Activated T-helper 2 cell treated with anti-CD3 and anti-CD28 coated beads, Interferon-gamma antibody, Interleukin-2, Interleukin-4, amounts not matched to agents 10 μg/mL and 5 μg/mL and 100 μg/mL, durations not matched to agents 14 hours and 24 hours and 36 hours (primary cell): ENCODE results near the gene ZC3H4. TPM values are rescaled to one million over a fixed set of nuclear protein-coding genes. Genes with fewer than 3 reads are reported as not detected.
"Not testable (repeated sequence)": the region's sequence is repeated elsewhere in the genome, so short reads cannot be mapped to it uniquely, and the experiment has no call there.

ENCODE experiments used
- DNase-seq: peaks from one replicate; pipeline ENCODE4 v3.0.0; 2021; ENCODE audit warnings: low spot score
- H3K27ac Mint-ChIP-seq: one replicate; pipeline ENCODE4 v1.8.0; 2021; ENCODE audit warnings: mixed read lengths
- H3K27me3 Mint-ChIP-seq: one replicate; pipeline ENCODE4 v1.8.0; 2021; ENCODE audit warnings: low read depth, mixed read lengths
- H3K36me3 Mint-ChIP-seq: one replicate; pipeline ENCODE4 v1.8.0; 2021; ENCODE audit warnings: low read depth, mixed read lengths
- H3K4me1 Mint-ChIP-seq: one replicate; pipeline ENCODE4 v1.8.0; 2021; ENCODE audit warnings: low read depth, mixed read lengths
- H3K4me3 Mint-ChIP-seq: one replicate; pipeline ENCODE4 v1.8.0; 2021; ENCODE audit warnings: low read depth, mild to moderate bottlenecking, moderate library complexity, mixed read lengths
- H3K9me3 Mint-ChIP-seq: one replicate; pipeline ENCODE4 v1.8.0; 2021; ENCODE audit warnings: mixed read lengths
- intact Hi-C: fragments of 100-400 bp; cut with micrococcal nuclease; formaldehyde crosslinking; loops from one replicate; pipeline ENCODE4 v1.15.1; 2023
- total RNA-seq: library from RNA; stranded (reverse); gene quantifications from 2 replicates; pipeline ENCODE4 v1.2.3, GENCODE V29; 2022

The ZC3H4 gene
- total RNA-seq, 1 donor from 2014 or later, result 104 TPM

- Mint-ChIP-seq H3K9me3 (no peaks in the 10 kb centered on the region), H3K27ac (no peak overlapping the region), H3K36me3 (peaks cover 75% of the 10 kb centered on the region), H3K4me3 (no peak overlapping the region), H3K4me1 (no peaks in the 10 kb centered on the region), H3K27me3 (no peaks in the 10 kb centered on the region)
- intact Hi-C loops, result no loop called here
- DNase-seq, result no peak
Measured at GRCh38 chr19:47082493-47082892, 31.1 kb downstream of the ZC3H4 start.

DNA sequence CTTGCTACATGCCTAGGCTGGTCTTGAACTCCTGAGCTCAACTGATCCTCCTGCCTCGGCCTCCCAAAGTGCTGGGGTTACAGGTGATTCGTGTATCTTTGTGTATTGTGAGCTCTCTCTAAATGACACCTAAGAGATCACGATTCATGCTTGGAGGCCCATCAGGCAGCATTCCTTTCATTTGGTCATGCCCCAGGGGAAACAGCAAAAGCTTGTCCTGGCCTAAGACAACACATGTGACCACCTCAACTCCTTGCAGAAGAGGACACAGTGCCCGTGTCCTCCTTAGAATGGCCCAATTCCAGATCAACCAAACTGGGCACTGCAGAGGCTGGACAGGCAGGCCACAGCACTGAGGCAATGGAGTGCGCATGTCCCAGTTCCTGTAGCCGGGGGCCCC lies 32.5 kb downstream of the ZC3H4 start:
- Mint-ChIP-seq H3K36me3 (peaks cover 69% of the 10 kb centered on the region), H3K4me3 (no peak overlapping the region), H3K4me1 (no peaks in the 10 kb centered on the region), H3K27ac (no peak overlapping the region), H3K27me3 (no peaks in the 10 kb centered on the region), H3K9me3 (no peaks in the 10 kb centered on the region)
- intact Hi-C loops, result no loop called here
- no peak for DNase-seq

DNA sequence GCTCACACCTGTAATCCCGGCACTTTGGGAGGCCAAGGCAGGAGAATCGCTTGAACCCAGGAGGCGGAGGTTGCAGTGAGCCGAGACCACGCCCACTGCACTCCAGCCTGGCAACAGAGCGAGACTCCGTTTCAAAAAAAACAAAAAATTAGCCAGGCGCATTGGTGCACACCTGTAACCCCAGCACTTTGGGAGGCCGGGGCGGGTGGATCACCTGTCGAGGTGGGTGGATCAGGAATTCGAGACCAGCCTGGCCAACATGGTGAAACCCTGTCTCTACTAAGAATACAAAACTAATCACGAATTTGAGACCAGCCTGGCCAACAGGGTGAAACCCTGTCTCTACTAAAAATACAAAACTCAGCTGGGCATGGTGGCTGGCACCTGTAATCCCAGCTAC lies 35.2 kb downstream of the ZC3H4 start:
- intact Hi-C loops, H3K9me3 Mint-ChIP-seq, H3K27me3 Mint-ChIP-seq, H3K4me1 Mint-ChIP-seq, H3K4me3 Mint-ChIP-seq, DNase-seq, H3K27ac Mint-ChIP-seq: not testable (repeated sequence)
- H3K36me3 Mint-ChIP-seq, result peaks cover 64% of the 10 kb centered on the region

GRCh38 chr19:47075941-47076340 lies 37.6 kb downstream of the ZC3H4 start:
- Mint-ChIP-seq H3K27ac (no peak overlapping the region), H3K4me1 (no peaks in the 10 kb centered on the region), H3K4me3 (no peak overlapping the region), H3K9me3 (no peaks in the 10 kb centered on the region), H3K27me3 (no peaks in the 10 kb centered on the region), H3K36me3 (peaks cover 59% of the 10 kb centered on the region)
- DNase-seq, result no peak
- intact Hi-C loops, result no loop called here

GRCh38 chr19:47075179-47075810 lies 38.3 kb downstream of the ZC3H4 start:
- H3K4me3 Mint-ChIP-seq, result no peak overlapping the region
- no peaks in the 10 kb centered on the region for H3K4me1 Mint-ChIP-seq
- H3K27ac Mint-ChIP-seq, result no peak overlapping the region
- H3K27me3 Mint-ChIP-seq, result no peaks in the 10 kb centered on the region
- H3K9me3 Mint-ChIP-seq, result no peaks in the 10 kb centered on the region
- intact Hi-C loops, result no loop called here
- H3K36me3 Mint-ChIP-seq, result peaks cover 61% of the 10 kb centered on the region
- DNase-seq, result no peak

DNA sequence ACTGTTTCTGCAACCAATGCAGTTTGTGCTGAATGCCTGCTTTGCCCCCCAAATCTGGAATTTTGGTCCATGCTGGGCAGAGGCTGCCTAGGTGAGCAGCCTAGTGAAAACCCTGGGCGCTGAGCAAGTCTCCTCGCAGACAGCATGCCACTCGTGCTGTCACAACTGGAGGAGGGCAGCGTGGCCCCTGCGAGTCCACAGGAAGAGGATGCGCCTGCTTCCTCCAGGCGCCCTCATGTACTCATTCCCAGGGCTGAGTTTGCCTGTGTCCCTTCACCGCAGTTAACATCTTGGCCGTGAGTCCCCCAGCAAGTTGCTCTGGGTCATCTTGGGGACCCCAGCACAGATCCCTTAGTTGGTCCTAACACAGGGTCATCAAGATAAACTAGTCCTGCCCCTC lies 39.0 kb downstream of the ZC3H4 start:
- H3K27me3 Mint-ChIP-seq, result no peaks in the 10 kb centered on the region
- H3K9me3 Mint-ChIP-seq, result no peaks in the 10 kb centered on the region
- no peak overlapping the region for H3K27ac Mint-ChIP-seq
- no peak for DNase-seq
- intact Hi-C loops, result no loop called here
- peaks cover 65% of the 10 kb centered on the region for H3K36me3 Mint-ChIP-seq
- no peak overlapping the region for H3K4me3 Mint-ChIP-seq
- H3K4me1 Mint-ChIP-seq, result no peaks in the 10 kb centered on the region

DNA sequence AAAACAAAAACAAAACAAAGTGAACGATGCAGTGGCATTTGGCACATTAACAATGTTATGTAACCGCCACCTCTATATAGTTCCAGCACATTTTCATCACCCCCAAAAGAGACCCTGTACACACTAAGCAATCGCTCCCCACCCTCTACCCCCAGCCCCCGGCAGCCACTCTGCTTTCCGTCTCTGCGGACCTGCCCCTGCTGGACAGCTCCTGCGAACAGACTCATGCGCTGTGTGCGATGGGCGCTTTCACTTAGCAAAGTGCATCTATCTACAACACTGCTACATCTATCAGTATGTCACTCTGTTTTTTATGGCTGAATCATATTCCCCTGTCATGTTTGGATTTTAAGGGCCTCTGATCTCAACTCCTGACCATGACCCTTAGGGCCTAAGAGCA lies 40.0 kb downstream of the ZC3H4 start:
- no peaks in the 10 kb centered on the region for H3K4me1 Mint-ChIP-seq
- H3K27me3 Mint-ChIP-seq, result no peaks in the 10 kb centered on the region
- no peak for DNase-seq
- peaks cover 66% of the 10 kb centered on the region for H3K36me3 Mint-ChIP-seq
- H3K27ac Mint-ChIP-seq, result no peak overlapping the region
- H3K4me3 Mint-ChIP-seq, result no peak overlapping the region
- H3K9me3 Mint-ChIP-seq, result no peaks in the 10 kb centered on the region
- intact Hi-C loops, result no loop called here

DNA sequence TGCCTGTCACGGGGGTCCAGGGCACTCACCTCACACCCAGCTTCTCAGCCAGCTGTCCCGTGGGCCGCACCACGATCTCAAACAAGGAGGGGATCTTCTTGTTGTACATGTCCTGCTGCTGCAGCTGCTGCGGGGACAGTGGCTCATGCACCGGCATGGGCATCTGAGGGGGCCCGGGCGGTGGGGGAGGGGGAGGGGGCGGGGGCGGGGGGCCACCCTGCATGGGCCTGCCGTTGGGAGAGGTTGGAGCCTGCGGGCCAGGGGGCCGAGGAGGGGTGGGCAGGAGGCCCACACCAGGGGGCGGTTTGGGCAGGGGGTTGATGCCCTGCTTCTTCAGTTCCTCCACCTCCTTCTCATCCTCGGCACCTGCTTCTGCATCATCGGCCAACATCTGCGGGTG lies 41.3 kb downstream of the ZC3H4 start:
- H3K9me3 Mint-ChIP-seq, result no peaks in the 10 kb centered on the region
- intact Hi-C loops, result no loop called here
- H3K27me3 Mint-ChIP-seq, result no peaks in the 10 kb centered on the region
- H3K4me1 Mint-ChIP-seq, result no peaks in the 10 kb centered on the region
- H3K27ac Mint-ChIP-seq, result no peak overlapping the region
- no peak for DNase-seq
- H3K36me3 Mint-ChIP-seq, result peaks cover 67% of the 10 kb centered on the region
- H3K4me3 Mint-ChIP-seq, result no peak overlapping the region

DNA sequence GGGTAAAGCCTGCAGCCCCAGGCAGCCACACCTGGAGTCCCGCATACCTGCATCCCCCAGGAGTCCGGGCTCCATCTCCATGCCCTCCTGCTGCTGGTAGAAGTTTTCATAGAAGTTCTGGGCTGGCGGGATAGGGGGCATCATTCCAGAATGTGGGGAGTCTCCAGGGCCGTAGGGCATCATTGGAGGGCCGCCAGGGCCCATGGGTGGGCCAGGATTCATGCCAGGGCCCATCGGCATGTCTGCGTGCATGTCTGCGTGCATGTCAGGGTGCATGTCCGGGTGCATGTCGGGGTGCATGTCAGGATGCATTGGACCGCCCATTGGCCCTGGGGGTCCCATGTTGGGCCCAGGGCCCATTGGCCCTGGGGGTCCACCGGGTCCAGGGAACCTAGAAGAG lies 41.8 kb downstream of the ZC3H4 start:
- intact Hi-C loops, result no loop called here
- H3K4me1 Mint-ChIP-seq, result no peaks in the 10 kb centered on the region
- no peaks in the 10 kb centered on the region for H3K9me3 Mint-ChIP-seq
- DNase-seq, result no peak
- H3K27me3 Mint-ChIP-seq, result no peaks in the 10 kb centered on the region
- H3K4me3 Mint-ChIP-seq, result no peak overlapping the region
- H3K27ac Mint-ChIP-seq, result no peak overlapping the region
- H3K36me3 Mint-ChIP-seq, result peaks cover 65% of the 10 kb centered on the region

DNA sequence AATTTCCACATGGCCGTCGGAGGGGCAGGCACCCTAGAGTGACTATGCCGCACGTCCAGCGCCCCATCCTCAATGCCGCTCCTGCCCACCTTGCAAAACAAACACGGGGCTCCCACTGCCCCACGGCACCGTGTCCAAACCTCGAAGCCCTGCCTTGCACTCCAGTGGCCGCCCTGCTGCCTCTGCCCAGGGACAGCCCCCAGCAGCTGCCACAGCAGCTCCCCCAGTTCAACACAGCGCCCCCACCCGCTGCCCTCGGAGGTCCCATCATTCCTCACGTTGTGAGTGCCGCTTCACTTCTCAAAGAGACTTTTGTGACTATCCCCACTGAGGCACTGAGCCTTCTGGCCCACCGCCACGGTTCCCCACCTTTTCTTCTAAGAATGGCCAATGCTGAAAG lies 42.8 kb downstream of the ZC3H4 start:
- H3K36me3 Mint-ChIP-seq, result peaks cover 63% of the 10 kb centered on the region
- no peaks in the 10 kb centered on the region for H3K9me3 Mint-ChIP-seq
- no peak overlapping the region for H3K27ac Mint-ChIP-seq

DNA sequence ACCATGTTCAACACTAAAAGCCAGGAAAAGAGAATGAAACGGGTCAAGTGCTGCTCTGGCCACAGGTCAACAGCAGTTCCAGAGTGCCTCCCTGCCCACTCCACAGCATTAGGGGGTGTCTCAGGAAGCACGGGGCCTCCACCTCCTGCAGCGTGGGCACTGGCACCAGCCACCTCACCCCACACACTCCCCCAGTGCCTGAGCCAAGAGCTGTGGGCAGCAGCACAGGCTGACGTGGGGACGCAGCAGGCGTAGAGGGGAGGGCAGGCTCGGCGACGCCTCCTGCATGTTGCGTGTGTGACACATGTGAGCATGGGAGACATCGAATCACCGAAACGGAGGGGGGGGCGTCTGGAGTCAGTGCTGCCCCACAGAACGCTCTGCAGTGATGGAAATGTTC lies 43.8 kb downstream of the ZC3H4 start:
- Mint-ChIP-seq H3K9me3 (no peaks in the 10 kb centered on the region), H3K36me3 (peaks cover 65% of the 10 kb centered on the region), H3K27ac (no peak overlapping the region), H3K27me3 (no peaks in the 10 kb centered on the region), H3K4me1 (no peaks in the 10 kb centered on the region), H3K4me3 (no peak overlapping the region)
- intact Hi-C loops, result loop anchor here (5.0 kb wide), 1 partner anchor 57 kb away; no protein-coding TSS in a partner anchor
- DNase-seq, result no peak

More for the DNA sequence above, 42.8 kb downstream of the ZC3H4 start:
- no peak for DNase-seq
- intact Hi-C loops, result no loop called here
- Mint-ChIP-seq H3K27me3 (no peaks in the 10 kb centered on the region), H3K4me3 (no peak overlapping the region), H3K4me1 (no peaks in the 10 kb centered on the region)

DNA sequence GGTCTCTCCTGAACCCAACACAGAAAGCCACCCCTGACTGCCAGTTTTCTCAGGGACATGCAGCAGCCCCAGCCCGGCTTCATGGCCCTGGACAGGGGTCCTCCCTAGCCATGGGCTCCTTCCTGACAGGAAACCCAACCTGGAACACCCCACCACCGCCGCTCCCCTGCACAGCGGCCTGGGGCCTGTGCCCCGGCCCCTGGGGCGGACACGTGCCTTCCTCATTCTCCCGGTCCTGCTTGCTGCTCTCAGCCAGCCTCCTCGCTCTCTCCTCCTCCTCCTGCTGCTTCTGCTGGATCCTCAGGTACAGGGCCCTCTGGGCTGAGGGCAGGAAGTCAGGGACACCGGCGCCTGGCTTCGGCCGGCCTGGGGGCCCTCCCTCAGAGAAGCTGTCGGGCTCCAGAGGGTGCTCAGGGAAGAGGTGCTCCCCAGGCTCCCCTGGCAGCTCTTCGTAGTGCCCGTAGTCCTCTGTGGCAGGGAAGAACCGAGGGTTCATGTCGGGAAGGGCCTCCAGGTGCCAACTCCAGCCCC lies 44.6 kb downstream of the ZC3H4 start:
- intact Hi-C loops, result loop anchor here (5.0 kb wide), 1 partner anchor 57 kb away; no protein-coding TSS in a partner anchor
- no peak overlapping the region for H3K27ac Mint-ChIP-seq
- H3K27me3 Mint-ChIP-seq, result no peaks in the 10 kb centered on the region
- H3K4me1 Mint-ChIP-seq, result no peaks in the 10 kb centered on the region
- no peak overlapping the region for H3K4me3 Mint-ChIP-seq
- H3K9me3 Mint-ChIP-seq, result no peaks in the 10 kb centered on the region
- no peak for DNase-seq
- peaks cover 68% of the 10 kb centered on the region for H3K36me3 Mint-ChIP-seq

DNA sequence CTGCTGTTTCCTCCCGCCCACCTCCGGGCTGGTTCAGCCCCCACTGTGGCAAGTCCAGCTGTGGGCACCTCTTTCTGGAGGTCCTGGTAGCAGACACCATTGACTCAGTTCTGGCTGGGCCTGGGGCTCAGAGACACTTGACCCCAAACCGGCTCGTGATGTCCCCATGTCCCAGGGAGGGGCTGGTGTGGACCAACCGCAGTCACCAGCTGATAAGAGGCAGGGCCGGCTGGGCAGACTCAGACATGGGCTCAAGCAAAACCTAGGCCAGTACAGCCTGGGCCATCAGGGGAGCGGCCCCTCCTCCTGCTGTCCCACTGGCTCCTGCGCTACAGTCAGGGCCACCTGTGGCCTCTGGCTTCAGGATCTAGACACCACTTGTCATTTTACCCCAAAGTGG lies 45.3 kb downstream of the ZC3H4 start:
- Mint-ChIP-seq H3K36me3 (peaks cover 65% of the 10 kb centered on the region), H3K4me1 (no peaks in the 10 kb centered on the region), H3K27me3 (no peaks in the 10 kb centered on the region), H3K4me3 (no peak overlapping the region), H3K27ac (no peak overlapping the region), H3K9me3 (no peaks in the 10 kb centered on the region)
- DNase-seq, result no peak
- intact Hi-C loops, result loop anchor here (5.0 kb wide), 1 partner anchor 56 kb away; no protein-coding TSS in a partner anchor
